ENCODE results near the gene IL12RB1.
A peak's percentile ranks its signal among the peaks of the same experiment; 100 is the strongest.
"Not testable (repeated sequence)": the region's sequence is repeated elsewhere in the genome, so short reads cannot be mapped to it uniquely, and the experiment has no call there.

Gene IL12RB1

GRCh38 chr19:18112989-18113478 lies 26.3 kb upstream of the IL12RB1 start:
- DNase-seq (ENCODE audit: low spot score), result peak; percentile 81

- no peak for DNase-seq (ENCODE audit: low spot score)
Measured at GRCh38 chr19:18110609-18111232, 24.0 kb upstream of the IL12RB1 start.

- peak; percentile 47 for DNase-seq (ENCODE audit: low spot score)
Measured at GRCh38 chr19:18109733-18110608, 23.2 kb upstream of the IL12RB1 start.

- no peak for DNase-seq (ENCODE audit: low spot score)
Measured at GRCh38 chr19:18109341-18109732, 22.6 kb upstream of the IL12RB1 start.

GRCh38 chr19:18108897-18109296 lies 22.2 kb upstream of the IL12RB1 start:
- peak; percentile 23 for DNase-seq (ENCODE audit: low spot score)

- peak; percentile 21 for DNase-seq (ENCODE audit: low spot score)
Measured at GRCh38 chr19:18107235-18107634, 20.5 kb upstream of the IL12RB1 start.

- not testable (repeated sequence) for DNase-seq (ENCODE audit: low spot score)
Measured at GRCh38 chr19:18105259-18105658, 18.5 kb upstream of the IL12RB1 start.

GRCh38 chr19:18104793-18105131 lies 18.0 kb upstream of the IL12RB1 start:
- DNase-seq (ENCODE audit: low spot score), result no peak

GRCh38 chr19:18102916-18103542 lies 16.3 kb upstream of the IL12RB1 start:
- no peak for DNase-seq (ENCODE audit: low spot score)

- DNase-seq (ENCODE audit: low spot score), result no peak
Measured at GRCh38 chr19:18101268-18101667, 14.5 kb upstream of the IL12RB1 start.

- DNase-seq (ENCODE audit: low spot score), result no peak
Measured at GRCh38 chr19:18100710-18101109, 14.0 kb upstream of the IL12RB1 start.

GRCh38 chr19:18099623-18099995 lies 12.9 kb upstream of the IL12RB1 start:
- peak; percentile 63 for DNase-seq (ENCODE audit: low spot score)

GRCh38 chr19:18098891-18099622 lies 12.3 kb upstream of the IL12RB1 start:
- peak; percentile 97 for DNase-seq (ENCODE audit: low spot score)

GRCh38 chr19:18097993-18098890 lies 11.5 kb upstream of the IL12RB1 start:
- peak; percentile 72 for DNase-seq (ENCODE audit: low spot score)

- peak; percentile 95 for DNase-seq (ENCODE audit: low spot score)
Measured at GRCh38 chr19:18097217-18097992, 10.7 kb upstream of the IL12RB1 start, which contains the start of gene MAST3. MAST3 (plus strand) TSS chr19:18097778; CDS start chr19:18097793, 15 bp downstream.

- DNase-seq (ENCODE audit: low spot score), result no peak
Measured at GRCh38 chr19:18096258-18096657, 9.5 kb upstream of the IL12RB1 start.

GRCh38 chr19:18093439-18094161 lies 6.9 kb upstream of the IL12RB1 start:
- DNase-seq (ENCODE audit: low spot score), result peak; percentile 53

- DNase-seq (ENCODE audit: low spot score), result peak; percentile 86
Measured at GRCh38 chr19:18091217-18091608, 4.5 kb upstream of the IL12RB1 start.

- DNase-seq (ENCODE audit: low spot score), result peak; percentile 10
Measured at GRCh38 chr19:18090545-18091216, 3.9 kb upstream of the IL12RB1 start.

All from NAMALWA (cell line).